HEK293T (cell line): ENCODE results near the gene UBASH3A.

Experiments used
- CTCF ChIA-PET: fragments of 350-600 bp; formaldehyde crosslinking; extraction: SDS; loops from one replicate; lab custom pipeline; 2021; ENCODE audit warnings: antibody characterized with exemption, inconsistent platforms; lab: Yijun Ruan, JAX
- POLR2A ChIA-PET: fragments of 350-600 bp; formaldehyde crosslinking; extraction: SDS; loops from one replicate; lab custom pipeline; 2020; ENCODE audit warnings: antibody characterized with exemption, inconsistent platforms; lab: Yijun Ruan, JAX
- DNase-seq: peaks from one replicate; pipeline ENCODE4 v3.0.0; 2012; ENCODE audit warnings: mixed read lengths; ENCODE audit errors: extremely low spot score
- ARNT ChIP-seq: fragments of 450-650 bp; IDR thresholded peaks from 2 replicates; pipeline ENCODE4 v1.6.1; 2017; ENCODE audit warnings: mild to moderate bottlenecking
- BHLHE40 ChIP-seq: fragments of 450-650 bp; IDR thresholded peaks from 2 replicates; pipeline ENCODE4 v1.6.1; 2016; ENCODE audit warnings: mild to moderate bottlenecking, moderate library complexity, borderline replicate concordance
- CTBP1 ChIP-seq: fragments of 450-650 bp; IDR thresholded peaks from 2 replicates; pipeline ENCODE4 v1.6.1; 2016; ENCODE audit warnings: borderline replicate concordance
- ELF4 ChIP-seq: fragments of 450-650 bp; IDR thresholded peaks from 2 replicates; pipeline ENCODE4 v1.6.1; 2017; ENCODE audit warnings: antibody characterized with exemption
- FOXA1 ChIP-seq: fragments of 450-650 bp; IDR thresholded peaks from 2 replicates; pipeline ENCODE4 v1.6.1; 2016; ENCODE audit warnings: mild to moderate bottlenecking
- FOXK2 ChIP-seq: fragments of 450-650 bp; IDR thresholded peaks from 2 replicates; pipeline ENCODE4 v1.6.1; 2016; ENCODE audit warnings: mild to moderate bottlenecking
- FOXM1 ChIP-seq: fragments of 450-650 bp; IDR thresholded peaks from 2 replicates; pipeline ENCODE4 v1.6.1; 2017; ENCODE audit warnings: mild to moderate bottlenecking, borderline replicate concordance
- HDGF ChIP-seq: fragments of 450-650 bp; IDR thresholded peaks from 2 replicates; pipeline ENCODE4 v1.6.1; 2017; ENCODE audit warnings: antibody characterized with exemption, borderline replicate concordance
- L3MBTL2 ChIP-seq: fragments of 450-650 bp; conservative IDR thresholded peaks from 2 replicates; pipeline ENCODE4 v1.6.1; 2016; ENCODE audit warnings: mild to moderate bottlenecking
- LEF1 ChIP-seq: fragments of 450-650 bp; IDR thresholded peaks from 2 replicates; pipeline ENCODE4 v1.6.1; 2017; ENCODE audit warnings: mild to moderate bottlenecking, borderline replicate concordance
- NFRKB ChIP-seq: fragments of 450-650 bp; IDR thresholded peaks from 2 replicates; pipeline ENCODE4 v1.6.1; 2016; ENCODE audit warnings: mild to moderate bottlenecking, moderate library complexity
- PKNOX1 ChIP-seq: fragments of 450-650 bp; IDR thresholded peaks from 2 replicates; pipeline ENCODE4 v1.6.1; 2016
- SP1 ChIP-seq: fragments of 450-650 bp; IDR thresholded peaks from 2 replicates; pipeline ENCODE4 v1.6.1; 2017
- SUZ12 ChIP-seq: fragments of 450-650 bp; IDR thresholded peaks from 2 replicates; pipeline ENCODE4 v1.6.1; 2016; ENCODE audit warnings: mild to moderate bottlenecking
- TARDBP ChIP-seq: fragments of 450-650 bp; IDR thresholded peaks from 2 replicates; pipeline ENCODE4 v1.6.1; 2016
- ZNF384 ChIP-seq: fragments of 450-650 bp; IDR thresholded peaks from 2 replicates; pipeline ENCODE4 v1.6.1; 2016

Gene UBASH3A

GRCh38 chr21:42421018-42421793, 17.5 kb downstream of the UBASH3A start:
- DNase-seq, result no peak
- POLR2A ChIA-PET, result interaction anchor here (1.0 kb wide), 1 partner anchor 8 kb away, joined by 3 read pairs; no protein-coding TSS in a partner anchor
- CTCF ChIA-PET, result no interaction called here
- TF ChIP-seq NFRKB (no peak), FOXM1 (no peak), PKNOX1 (no peak), HDGF (no peak), ARNT (no peak), BHLHE40 (no peak), L3MBTL2 (no peak), ZNF384 (no peak), CTBP1 (no peak), SUZ12 (no peak), TARDBP (no peak), LEF1 (no peak), ELF4 (no peak), FOXK2 (no peak)

GRCh38 chr21:42423197-42423675, 19.5 kb downstream of the UBASH3A start:
- DNase-seq, result no peak
- ChIA-PET POLR2A (no interaction called here), CTCF (no interaction called here)
- no peak for TF ChIP-seq ZNF384
- no peak for TF ChIP-seq PKNOX1
- no peak for TF ChIP-seq L3MBTL2

- DNase-seq, result no peak
- CTCF ChIA-PET, result no interaction called here
- POLR2A ChIA-PET, result no interaction called here
- TF ChIP-seq SUZ12, result no peak
- no peak for TF ChIP-seq BHLHE40
- TF ChIP-seq ARNT, result no peak
- no peak for TF ChIP-seq LEF1
- TF ChIP-seq FOXK2, result no peak
- TF ChIP-seq CTBP1, result no peak
Measured at GRCh38 chr21:42423685-42424084, 20.0 kb downstream of the UBASH3A start.

- ChIA-PET CTCF (no interaction called here), POLR2A (no interaction called here)
- no peak for DNase-seq
- no peak for TF ChIP-seq FOXK2
- TF ChIP-seq ARNT, result no peak
- no peak for TF ChIP-seq HDGF
- TF ChIP-seq L3MBTL2, result no peak
- TF ChIP-seq CTBP1, result no peak
Measured at GRCh38 chr21:42424914-42425541, 21.3 kb downstream of the UBASH3A start.

GRCh38 chr21:42425591-42425990, 21.9 kb downstream of the UBASH3A start:
- no peak for TF ChIP-seq ELF4
- no peak for TF ChIP-seq PKNOX1
- no peak for TF ChIP-seq ARNT
- TF ChIP-seq ZNF384, result no peak
- TF ChIP-seq SUZ12, result no peak
- TF ChIP-seq L3MBTL2, result no peak
- no peak for TF ChIP-seq BHLHE40
- no peak for TF ChIP-seq LEF1
- no peak for TF ChIP-seq CTBP1
- TF ChIP-seq TARDBP, result no peak
- TF ChIP-seq HDGF, result no peak
- TF ChIP-seq FOXA1, result no peak
- no peak for TF ChIP-seq FOXK2
- TF ChIP-seq FOXM1, result no peak
- TF ChIP-seq SP1, result no peak
- POLR2A ChIA-PET, result no interaction called here
- no peak for DNase-seq
- CTCF ChIA-PET, result no interaction called here

GRCh38 chr21:42426424-42426823, 22.7 kb downstream of the UBASH3A start:
- no peak for DNase-seq
- TF ChIP-seq SUZ12 (no peak), FOXA1 (no peak), ELF4 (no peak), ZNF384 (no peak), LEF1 (no peak), FOXM1 (no peak), NFRKB (no peak), SP1 (no peak), ARNT (no peak), L3MBTL2 (no peak), BHLHE40 (no peak), TARDBP (no peak), PKNOX1 (no peak), FOXK2 (no peak), HDGF (no peak)
- POLR2A ChIA-PET, result no interaction called here
- CTCF ChIA-PET, result no interaction called here
